Kidney tubule cell (primary cell): ENCODE results near the gene TDRKH.
A peak's percentile ranks its signal among the peaks of the same experiment; 100 is the strongest.

ENCODE experiments used
- DNase-seq: peaks from one replicate; pipeline ENCODE4 v3.0.0-alpha.2; 2018; ENCODE audit warnings: low spot score

Gene TDRKH

GRCh38 chr1:151790071-151790939 is at the start of gene TDRKH:
Gene TDRKH, minus strand, starts transcription at chr1:151790500. Its CDS starts 7,478 bp downstream, at chr1:151783022.
- DNase-seq: peak; percentile 100

- DNase-seq: peak; percentile 83
Observed at GRCh38 chr1:151839457-151840403, 49.4 kb upstream of the TDRKH start, which contains the start of gene C2CD4D. Gene C2CD4D, minus strand, starts transcription at chr1:151839820. Its CDS starts 831 bp downstream, at chr1:151838989.

GRCh38 chr1:151839082-151839412 is 48.7 kb upstream of the TDRKH start:
- no peak for DNase-seq

- DNase-seq: peak; percentile 27
Observed at GRCh38 chr1:151838222-151839081, 48.2 kb upstream of the TDRKH start.

GRCh38 chr1:151837884-151838221 is 47.6 kb upstream of the TDRKH start:
- no peak for DNase-seq

- DNase-seq: no peak
Observed at GRCh38 chr1:151837197-151837596, 46.9 kb upstream of the TDRKH start.

- no peak for DNase-seq
Observed at GRCh38 chr1:151835596-151835995, 45.3 kb upstream of the TDRKH start.

GRCh38 chr1:151834239-151834638 is 43.9 kb upstream of the TDRKH start:
- no peak for DNase-seq

GRCh38 chr1:151833172-151833900 is 43.0 kb upstream of the TDRKH start:
- DNase-seq: no peak

GRCh38 chr1:151832318-151832980 is 42.1 kb upstream of the TDRKH start:
- DNase-seq: peak; percentile 81

GRCh38 chr1:151831605-151832004 is 41.3 kb upstream of the TDRKH start, which contains the start of gene RORC:
Gene RORC, minus strand, starts transcription at chr1:151831802. Its CDS starts 38 bp downstream, at chr1:151831764.
- peak; percentile 30 for DNase-seq

GRCh38 chr1:151831256-151831591 is 40.9 kb upstream of the TDRKH start:
- no peak for DNase-seq

- DNase-seq: no peak
Observed at GRCh38 chr1:151830055-151830454, 39.8 kb upstream of the TDRKH start.

GRCh38 chr1:151829352-151830046 is 39.2 kb upstream of the TDRKH start:
- no peak for DNase-seq

- DNase-seq: peak; percentile 42
Observed at GRCh38 chr1:151828921-151829320, 38.6 kb upstream of the TDRKH start.

GRCh38 chr1:151827853-151828252 is 37.6 kb upstream of the TDRKH start:
- DNase-seq: no peak

- no peak for DNase-seq
Observed at GRCh38 chr1:151825751-151826660, 35.7 kb upstream of the TDRKH start.

- DNase-seq: no peak
Observed at GRCh38 chr1:151825204-151825603, 34.9 kb upstream of the TDRKH start.

GRCh38 chr1:151823175-151823574 is 32.9 kb upstream of the TDRKH start:
- DNase-seq: no peak
